ENCODE data around the gene CAMK1D.

DNA sequence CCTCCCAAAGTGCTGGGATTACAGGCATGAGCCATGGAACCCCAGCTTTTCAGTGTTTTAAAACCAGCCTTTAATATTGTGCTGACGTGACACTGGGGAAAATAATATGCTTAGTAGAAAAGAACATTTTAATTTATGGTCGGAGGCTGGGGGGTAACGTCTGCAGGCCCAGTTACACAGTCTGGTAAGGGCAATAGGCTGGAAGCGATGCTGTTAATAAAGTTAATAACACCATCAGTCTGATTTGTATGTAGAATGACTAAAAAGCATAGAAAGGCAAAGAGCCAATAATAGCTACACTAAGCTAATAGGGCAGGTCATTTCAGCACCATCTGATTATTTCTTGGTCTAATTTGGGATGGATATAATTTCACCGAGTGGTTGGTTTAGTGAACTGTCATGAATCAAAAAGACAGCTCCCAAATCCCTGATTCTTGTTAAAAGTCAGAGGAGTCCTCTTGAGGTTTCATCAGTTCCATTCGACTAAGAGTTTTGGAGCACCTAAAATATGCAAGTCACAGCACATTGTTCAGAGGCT is 192.9 kb downstream of the CAMK1D start:
- TF ChIP-seq POLR2A (IDR thresholded peaks at IDR 0.05): no peak
- TF ChIP-seq, protein P1, sequence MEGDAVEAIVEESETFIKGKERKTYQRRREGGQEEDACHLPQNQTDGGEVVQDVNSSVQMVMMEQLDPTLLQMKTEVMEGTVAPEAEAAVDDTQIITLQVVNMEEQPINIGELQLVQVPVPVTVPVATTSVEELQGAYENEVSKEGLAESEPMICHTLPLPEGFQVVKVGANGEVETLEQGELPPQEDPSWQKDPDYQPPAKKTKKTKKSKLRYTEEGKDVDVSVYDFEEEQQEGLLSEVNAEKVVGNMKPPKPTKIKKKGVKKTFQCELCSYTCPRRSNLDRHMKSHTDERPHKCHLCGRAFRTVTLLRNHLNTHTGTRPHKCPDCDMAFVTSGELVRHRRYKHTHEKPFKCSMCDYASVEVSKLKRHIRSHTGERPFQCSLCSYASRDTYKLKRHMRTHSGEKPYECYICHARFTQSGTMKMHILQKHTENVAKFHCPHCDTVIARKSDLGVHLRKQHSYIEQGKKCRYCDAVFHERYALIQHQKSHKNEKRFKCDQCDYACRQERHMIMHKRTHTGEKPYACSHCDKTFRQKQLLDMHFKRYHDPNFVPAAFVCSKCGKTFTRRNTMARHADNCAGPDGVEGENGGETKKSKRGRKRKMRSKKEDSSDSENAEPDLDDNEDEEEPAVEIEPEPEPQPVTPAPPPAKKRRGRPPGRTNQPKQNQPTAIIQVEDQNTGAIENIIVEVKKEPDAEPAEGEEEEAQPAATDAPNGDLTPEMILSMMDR (IDR thresholded peaks at IDR 0.05): no peak
